GM12878 (cell line): ENCODE data around the gene MYBPC2.

ENCODE experiments used
- CEBPB ChIP-seq, 2 experiments: fragments of 150-350 bp in 1 of 2; IDR thresholded peaks; 2 replicates each; pipeline ENCODE4 v1.6.1; 2012 to 2014; ENCODE audit warnings: low read depth in 2 of 2, low read length in 2 of 2, borderline replicate concordance in 1 of 2, inconsistent platforms in 1 of 2
- SREBF2 ChIP-seq: IDR thresholded peaks from 2 replicates; pipeline ENCODE4 v1.6.1; 2012; ENCODE audit warnings: mild to moderate bottlenecking, low read length
- TAF1 ChIP-seq: IDR thresholded peaks from 2 replicates; pipeline ENCODE4 v1.6.1; 2011; ENCODE audit warnings: mild to moderate bottlenecking, low read depth, low read length, borderline replicate concordance
- TARDBP ChIP-seq: IDR thresholded peaks from 2 replicates; pipeline ENCODE4 v1.6.1; 2016; ENCODE audit warnings: borderline replicate concordance

GRCh38 chr19:50475736-50476223 lies 43.1 kb downstream of the MYBPC2 start:
- TF ChIP-seq TAF1 (no peak), CEBPB (IDR thresholded peaks at IDR 0.05; ENCODE audit: borderline replicate concordance in 1 of 2, low read depth in 2 of 2, low read length in 2 of 2) (no peak), SREBF2 (no peak), TARDBP (no peak)
